CD4-positive, alpha-beta T cell treated with Interleukin-10 for 1 hour (primary cell): Measurements from ENCODE around the gene PPP1CB.
"Not testable (repeated sequence)": the region's sequence is repeated elsewhere in the genome, so short reads cannot be mapped to it uniquely, and the experiment has no call there.

Experiments
- DNase-seq: peaks from one replicate; pipeline ENCODE4 v3.0.0-alpha.2; 2020

The PPP1CB gene

GRCh38 chr2:28751252-28751955 is at the start of gene PPP1CB:
Gene PPP1CB, plus strand, starts transcription at chr2:28751830. Its CDS starts 295 bp downstream, at chr2:28752125.
- DNase-seq = peak; percentile 98

GRCh38 chr2:28702415-28702861 is 49.2 kb upstream of the PPP1CB start:
- DNase-seq = no peak

GRCh38 chr2:28702878-28703277 is 48.8 kb upstream of the PPP1CB start:
- no peak for DNase-seq

GRCh38 chr2:28704621-28705020 is 47.0 kb upstream of the PPP1CB start:
- no peak for DNase-seq

GRCh38 chr2:28705751-28706440 is 45.7 kb upstream of the PPP1CB start:
- no peak for DNase-seq

- no peak for DNase-seq
Measured at GRCh38 chr2:28707592-28707991, 44.0 kb upstream of the PPP1CB start.

GRCh38 chr2:28709101-28709500 is 42.5 kb upstream of the PPP1CB start:
- DNase-seq = no peak

- DNase-seq = no peak
Measured at GRCh38 chr2:28710545-28710944, 41.1 kb upstream of the PPP1CB start.

- DNase-seq = no peak
Measured at GRCh38 chr2:28713577-28714298, 37.9 kb upstream of the PPP1CB start.

- peak; percentile 33 for DNase-seq
Measured at GRCh38 chr2:28716265-28716865, 35.3 kb upstream of the PPP1CB start.

- DNase-seq = peak; percentile 20
Measured at GRCh38 chr2:28717339-28717758, 34.3 kb upstream of the PPP1CB start.

- no peak for DNase-seq
Measured at GRCh38 chr2:28720345-28720744, 31.3 kb upstream of the PPP1CB start.

- DNase-seq = no peak
Measured at GRCh38 chr2:28721601-28722191, 29.9 kb upstream of the PPP1CB start.

- DNase-seq = no peak
Measured at GRCh38 chr2:28725021-28725711, 26.5 kb upstream of the PPP1CB start.

- no peak for DNase-seq
Measured at GRCh38 chr2:28726177-28726576, 25.5 kb upstream of the PPP1CB start.

GRCh38 chr2:28729698-28730097 is 21.9 kb upstream of the PPP1CB start:
- DNase-seq = no peak

GRCh38 chr2:28730641-28731146 is 20.9 kb upstream of the PPP1CB start:
- no peak for DNase-seq

- DNase-seq = no peak
Measured at GRCh38 chr2:28735511-28735910, 16.1 kb upstream of the PPP1CB start.

- DNase-seq = no peak
Measured at GRCh38 chr2:28736034-28736433, 15.6 kb upstream of the PPP1CB start.

GRCh38 chr2:28737655-28738054 is 14.0 kb upstream of the PPP1CB start:
- DNase-seq = no peak

GRCh38 chr2:28742619-28743018 is 9.0 kb upstream of the PPP1CB start:
- DNase-seq = not testable (repeated sequence)

GRCh38 chr2:28745225-28745624 is 6.4 kb upstream of the PPP1CB start:
- DNase-seq = no peak
